Loucy (cell line): ENCODE results near the gene NARS2.

Source experiments
- CTCF ChIP-seq: fragments of 200-600 bp; sonication (generic); conservative IDR thresholded peaks from 2 replicates; pipeline ENCODE4 v1.5.1; 2014; ENCODE audit warnings: mild to moderate bottlenecking, antibody characterized with exemption, low read length
- EZH2phosphoT487 ChIP-seq: fragments of 200-600 bp; IDR thresholded peaks from 2 replicates; pipeline ENCODE4 v1.6.1; 2018; ENCODE audit warnings: antibody characterized with exemption, mild to moderate bottlenecking, moderate library complexity, borderline replicate concordance

- TF ChIP-seq CTCF (no peak), EZH2phosphoT487 (no peak)
Measured at GRCh38 chr11:78516281-78516680, 58.4 kb downstream of the NARS2 start.
